CD14-positive monocyte (primary cell): ENCODE data around the gene CFAP61. TPM values are rescaled to one million over a fixed set of nuclear protein-coding genes. Genes with fewer than 3 reads are reported as not detected.

ENCODE experiments used
- DNase-seq, 3 donors: peaks; one replicate each; pipeline ENCODE4 v3.0.0-alpha.2; 2011 to 2022
- H2AFZ ChIP-seq: 2 replicates; pipeline ENCODE4 v1.6.0; 2012; ENCODE audit warnings: mild to moderate bottlenecking, low read depth, low read length, inconsistent platforms; ENCODE audit not compliant: insufficient read depth, poor library complexity, severe bottlenecking
- H3K27ac ChIP-seq, 2 donors: 1 replicate in 1 of 2; 2 replicates in 1 of 2; pipeline ENCODE4 v1.5.1; 2012 to 2013; ENCODE audit warnings: low read length in 2 of 2, control low read depth in 1 of 2, inconsistent platforms in 1 of 2, low read depth in 1 of 2, mild to moderate bottlenecking in 1 of 2
- H3K27me3 ChIP-seq, 2 donors: one replicate each; pipeline versions ENCODE4 v1.6.0 to v1.6.1; 2011 to 2013; ENCODE audit warnings: low read length in 2 of 2; ENCODE audit not compliant: control insufficient read depth in 2 of 2, insufficient read depth in 2 of 2
- H3K36me3 ChIP-seq, 2 donors: replicated peaks in 1 of 2; 1 replicate in 1 of 2; 2 replicates in 1 of 2; pipeline versions ENCODE4 v1.5.1 to v1.6.1; 2012 to 2013; ENCODE audit warnings: low read length in 2 of 2, control low read depth in 1 of 2, inconsistent platforms in 1 of 2, mild to moderate bottlenecking in 1 of 2; ENCODE audit not compliant: insufficient read depth in 2 of 2, control insufficient read depth in 1 of 2
- H3K4me1 ChIP-seq, 2 donors: 1 replicate in 1 of 2; 2 replicates in 1 of 2; pipeline versions ENCODE4 v1.5.1 to v1.6.1; 2012 to 2013; ENCODE audit warnings: low read length in 2 of 2, control low read depth in 1 of 2, inconsistent platforms in 1 of 2, mild to moderate bottlenecking in 1 of 2, moderate library complexity in 1 of 2; ENCODE audit not compliant: insufficient read depth in 2 of 2, control insufficient read depth in 1 of 2
- H3K4me2 ChIP-seq: replicated peaks from 2 replicates; pipeline ENCODE3; 2012; ENCODE audit warnings: low read length, moderate library complexity, mild to moderate bottlenecking; ENCODE audit not compliant: poor library complexity, severe bottlenecking; ENCODE audit errors: extremely low read depth
- H3K4me3 ChIP-seq, 3 experiments: fragments of 200-600 bp in 1 of 3; sonication (generic) in 1 of 3; replicated peaks in 1 of 3; 1 replicate in 2 of 3; 2 replicates in 1 of 3; pipeline ENCODE4 v1.5.1; 2011 to 2013; ENCODE audit warnings: low read length in 3 of 3, mild to moderate bottlenecking in 3 of 3, control low read depth in 2 of 3, low read depth in 2 of 3, inconsistent platforms in 1 of 3, moderate library complexity in 1 of 3
- H3K79me2 ChIP-seq: 2 replicates; pipeline ENCODE4 v1.6.0; 2012; ENCODE audit warnings: mild to moderate bottlenecking, control low read depth, inconsistent platforms, low read length, moderate library complexity; ENCODE audit not compliant: insufficient read depth
- H3K9ac ChIP-seq: 2 replicates; pipeline ENCODE4 v1.6.0; 2017; ENCODE audit warnings: low read length, mild to moderate bottlenecking; ENCODE audit not compliant: insufficient read depth, poor library complexity, severe bottlenecking
- H3K9me3 ChIP-seq, 2 donors: replicated peaks in 1 of 2; 1 replicate in 1 of 2; 2 replicates in 1 of 2; pipeline versions ENCODE4 v1.5.1 to v1.6.1; 2012 to 2013; ENCODE audit warnings: low read length in 2 of 2, control low read depth in 1 of 2; ENCODE audit not compliant: control insufficient read depth in 1 of 2, insufficient read depth in 1 of 2
- H4K20me1 ChIP-seq: 2 replicates; pipeline ENCODE4 v1.6.0; 2012; ENCODE audit warnings: mild to moderate bottlenecking, low read length, control low read depth, moderate library complexity; ENCODE audit not compliant: insufficient read depth
- H3K27ac Mint-ChIP-seq, 7 donors: one replicate each; pipeline ENCODE4 v1.8.0; 2020; ENCODE audit warnings: mild to moderate bottlenecking in 7 of 7, mixed read lengths in 7 of 7, moderate library complexity in 6 of 7, inconsistent platforms in 2 of 7
- H3K27me3 Mint-ChIP-seq, 3 donors: one replicate each; pipeline ENCODE4 v1.8.0; 2021 to 2022; ENCODE audit warnings: low read depth in 3 of 3, mild to moderate bottlenecking in 3 of 3, mixed read lengths in 3 of 3, moderate library complexity in 3 of 3, inconsistent platforms in 1 of 3
- H3K36me3 Mint-ChIP-seq, 2 donors: one replicate each; pipeline ENCODE4 v1.8.0; 2020; ENCODE audit warnings: mixed read lengths in 2 of 2, inconsistent platforms in 1 of 2, mild to moderate bottlenecking in 1 of 2
- H3K4me1 Mint-ChIP-seq: one replicate; pipeline ENCODE4 v1.8.0; 2020; ENCODE audit warnings: mild to moderate bottlenecking, mixed read lengths
- H3K4me3 Mint-ChIP-seq, 2 donors: one replicate each; pipeline ENCODE4 v1.8.0; 2020; ENCODE audit warnings: mild to moderate bottlenecking in 2 of 2, mixed read lengths in 2 of 2, moderate library complexity in 1 of 2
- H3K9me3 Mint-ChIP-seq, 7 donors: one replicate each; pipeline ENCODE4 v1.8.0; 2020 to 2022; ENCODE audit warnings: mixed read lengths in 7 of 7, mild to moderate bottlenecking in 6 of 7, moderate library complexity in 6 of 7, inconsistent platforms in 2 of 7
- WGBS: methylation state at CpG from one replicate; pipeline ENCODE4 v1.1.5; 2013; ENCODE audit warnings: missing lambda C conversion rate; ENCODE audit not compliant: insufficient coverage; 5-methylcytosine and 5-hydroxymethylcytosine counted together
- intact Hi-C, 2 donors: fragments of 100-400 bp; cut with micrococcal nuclease; formaldehyde crosslinking; loops; one replicate each; pipeline versions ENCODE4 v1.15.0 to v1.15.1; 2023
- polyA plus RNA-seq, 3 donors: library from polyadenylated mRNA; depleted of rRNA in 1 of 3; unstranded in 2 of 3; stranded (reverse) in 1 of 3; fragments of 300-500 nt in 2 of 3; fragments of >200 nt in 1 of 3; fragmentation: Illumina TruSeq in 2 of 3; gene quantifications; 1 replicate in 2 of 3; 2 replicates in 1 of 3; pipeline ENCODE4 v1.2.3, GENCODE V29; 2012 to 2021
- TF ChIP-seq, protein P1 (sequence below): fragments of 200-600 bp; IDR thresholded peaks from one replicate; pipeline ENCODE4 v1.8.0; 2022; ENCODE audit warnings: antibody characterized with exemption, mild to moderate bottlenecking

CFAP61 gene
- polyA plus RNA-seq, 3 donors: not detected

DNA sequence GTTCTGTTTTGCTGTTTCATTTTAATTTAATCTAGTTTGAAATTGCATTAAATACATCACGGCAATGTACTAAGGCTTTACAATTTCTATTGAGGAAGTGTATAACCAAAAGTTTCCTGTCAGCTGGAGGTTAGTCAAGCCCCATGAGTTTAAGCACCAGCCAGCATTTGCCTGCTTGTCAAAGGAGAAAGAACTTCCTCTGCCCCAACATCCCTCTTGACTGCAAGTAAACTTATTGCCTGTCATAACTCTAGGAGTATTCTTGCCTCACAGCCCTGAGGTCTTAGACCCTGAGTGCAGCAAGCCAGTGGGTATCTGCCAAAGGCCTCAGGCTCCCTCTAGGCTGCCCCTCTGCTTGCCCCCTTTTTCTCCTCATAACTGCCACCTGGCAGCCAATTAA is 208.8 kb downstream of the CFAP61 start:
- H3K4me2 ChIP-seq: peak overlapping the region; percentile 17
- DNase-seq: peak; percentile 90 to 95 (median 92)
- H3K36me3 ChIP-seq: no peaks in the 10 kb centered on the region
- H3K27ac ChIP-seq: peak overlapping the region; percentile 92 to 93
- peaks cover 0 to 3% (median 3%) of the 10 kb centered on the region in 3 donors for H3K27me3 Mint-ChIP-seq
- no peaks in the 10 kb centered on the region for H3K9me3 ChIP-seq
- peaks cover 0 to 5% (median 2%) of the 10 kb centered on the region in 7 donors for H3K9me3 Mint-ChIP-seq
- TF ChIP-seq, protein P1, sequence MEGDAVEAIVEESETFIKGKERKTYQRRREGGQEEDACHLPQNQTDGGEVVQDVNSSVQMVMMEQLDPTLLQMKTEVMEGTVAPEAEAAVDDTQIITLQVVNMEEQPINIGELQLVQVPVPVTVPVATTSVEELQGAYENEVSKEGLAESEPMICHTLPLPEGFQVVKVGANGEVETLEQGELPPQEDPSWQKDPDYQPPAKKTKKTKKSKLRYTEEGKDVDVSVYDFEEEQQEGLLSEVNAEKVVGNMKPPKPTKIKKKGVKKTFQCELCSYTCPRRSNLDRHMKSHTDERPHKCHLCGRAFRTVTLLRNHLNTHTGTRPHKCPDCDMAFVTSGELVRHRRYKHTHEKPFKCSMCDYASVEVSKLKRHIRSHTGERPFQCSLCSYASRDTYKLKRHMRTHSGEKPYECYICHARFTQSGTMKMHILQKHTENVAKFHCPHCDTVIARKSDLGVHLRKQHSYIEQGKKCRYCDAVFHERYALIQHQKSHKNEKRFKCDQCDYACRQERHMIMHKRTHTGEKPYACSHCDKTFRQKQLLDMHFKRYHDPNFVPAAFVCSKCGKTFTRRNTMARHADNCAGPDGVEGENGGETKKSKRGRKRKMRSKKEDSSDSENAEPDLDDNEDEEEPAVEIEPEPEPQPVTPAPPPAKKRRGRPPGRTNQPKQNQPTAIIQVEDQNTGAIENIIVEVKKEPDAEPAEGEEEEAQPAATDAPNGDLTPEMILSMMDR: no peak
- peaks cover 43 to 56% of the 10 kb centered on the region in 2 donors for H3K4me1 ChIP-seq
- peak overlapping the region; percentile 39 for H3K9ac ChIP-seq
- peaks cover 5 to 16% of the 10 kb centered on the region in 2 donors for H3K36me3 Mint-ChIP-seq
- H3K4me1 Mint-ChIP-seq: peaks cover 54% of the 10 kb centered on the region
- no peaks in the 10 kb centered on the region for H3K79me2 ChIP-seq
- H4K20me1 ChIP-seq: no peaks in the 10 kb centered on the region
- H3K4me3 Mint-ChIP-seq: no peak overlapping the region
- intact Hi-C loops: loop anchor here in 1 of 2 donors (10.0 kb wide), 1 partner anchor 346 kb away; no protein-coding TSS in a partner anchor
- H2AFZ ChIP-seq: peak overlapping the region; percentile 20
- H3K4me3 ChIP-seq: peak overlapping the region in 1 of 3 experiments; percentile 9
- WGBS: no CpG with 5 or more reads among the region's 1 CpG
- H3K27ac Mint-ChIP-seq: peak overlapping the region; percentile 90 to 99 (median 96)
- no peaks in the 10 kb centered on the region for H3K27me3 ChIP-seq

GRCh38 chr20:20265210-20265609 is 212.9 kb downstream of the CFAP61 start:
- 88% methylated on average over 2 of the region's 2 CpGs for WGBS
- no peak overlapping the region for H3K4me2 ChIP-seq

More at GRCh38 chr20:20265210-20265609, 212.9 kb downstream of the CFAP61 start:
- Mint-ChIP-seq H3K4me1 (peaks cover 55% of the 10 kb centered on the region), H3K36me3 (peaks cover 4 to 5% of the 10 kb centered on the region in 2 donors), H3K9me3 (no peaks in the 10 kb centered on the region), H3K27ac (no peak overlapping the region), H3K27me3 (peaks cover 0 to 1% (median 0%) of the 10 kb centered on the region in 3 donors), H3K4me3 (no peak overlapping the region)
- H3K9me3 ChIP-seq: no peaks in the 10 kb centered on the region
- TF ChIP-seq, protein P1: no peak
- H4K20me1 ChIP-seq: no peaks in the 10 kb centered on the region
- no peaks in the 10 kb centered on the region for H3K36me3 ChIP-seq
- H3K27me3 ChIP-seq: no peaks in the 10 kb centered on the region
- intact Hi-C loops: loop anchor here in 1 of 2 donors (5.0 to 10.0 kb wide), 2 partner anchors 67 to 350 kb away; no protein-coding TSS in a partner anchor
- H3K4me3 ChIP-seq: no peak overlapping the region
- no peak overlapping the region for H2AFZ ChIP-seq
- H3K4me1 ChIP-seq: peaks cover 57 to 61% of the 10 kb centered on the region in 2 donors
- no peak overlapping the region for H3K27ac ChIP-seq
- H3K79me2 ChIP-seq: no peaks in the 10 kb centered on the region
- no peak overlapping the region for H3K9ac ChIP-seq
- no peak for DNase-seq
